ENCODE data around the gene TCF25.

TCF25 gene

DNA sequence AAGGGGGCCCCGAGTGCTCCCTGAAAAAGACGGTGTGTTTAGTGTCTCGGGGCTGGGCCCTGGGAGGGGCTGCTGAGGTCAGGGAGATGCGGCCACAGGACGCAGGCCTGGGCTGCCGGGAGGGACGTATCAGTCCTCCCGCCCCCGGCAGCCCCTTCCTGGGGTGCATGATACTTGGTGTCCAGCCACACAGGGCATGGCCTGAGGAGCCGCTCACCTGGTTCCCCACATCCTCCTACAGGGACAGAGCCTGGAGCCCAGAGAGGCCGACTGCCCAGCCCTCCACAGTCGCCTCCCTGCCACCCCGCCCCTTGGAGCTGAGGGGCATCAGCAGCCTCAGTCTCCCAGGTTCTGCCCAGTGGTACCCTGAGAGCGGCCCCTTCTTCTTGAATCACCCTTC lies 63.1 kb downstream of the TCF25 start:
- no peak for DNase-seq

GRCh38 chr16:89936981-89937380 lies 63.6 kb downstream of the TCF25 start:
- DNase-seq: no peak

- DNase-seq: no peak
Observed at GRCh38 chr16:89938175-89938885, 64.9 kb downstream of the TCF25 start.

GRCh38 chr16:89944773-89945172 lies 71.4 kb downstream of the TCF25 start:
- DNase-seq: no peak

GRCh38 chr16:89945654-89946053 lies 72.3 kb downstream of the TCF25 start:
- no peak for DNase-seq

DNA sequence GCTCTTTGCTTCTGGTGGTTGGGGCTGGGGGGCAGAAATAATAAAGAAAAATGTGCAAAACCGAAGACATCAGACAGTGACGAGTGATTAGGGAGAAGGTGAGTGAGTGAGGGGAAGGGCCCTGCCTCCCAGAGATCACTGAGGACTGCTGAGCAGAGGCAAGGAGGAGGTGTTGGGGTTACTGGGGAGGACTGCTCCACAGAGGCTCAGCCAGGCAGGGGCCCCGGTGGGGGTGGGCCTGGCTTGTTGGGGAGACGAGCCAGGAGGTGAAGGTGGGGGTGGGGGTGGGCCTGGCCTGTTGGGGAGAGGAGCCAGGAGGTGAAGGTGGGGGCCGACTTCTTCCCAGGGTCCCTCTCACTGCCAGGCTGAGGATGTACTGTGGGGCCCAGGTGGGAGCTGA lies 73.1 kb downstream of the TCF25 start:
- DNase-seq: no peak

DNA sequence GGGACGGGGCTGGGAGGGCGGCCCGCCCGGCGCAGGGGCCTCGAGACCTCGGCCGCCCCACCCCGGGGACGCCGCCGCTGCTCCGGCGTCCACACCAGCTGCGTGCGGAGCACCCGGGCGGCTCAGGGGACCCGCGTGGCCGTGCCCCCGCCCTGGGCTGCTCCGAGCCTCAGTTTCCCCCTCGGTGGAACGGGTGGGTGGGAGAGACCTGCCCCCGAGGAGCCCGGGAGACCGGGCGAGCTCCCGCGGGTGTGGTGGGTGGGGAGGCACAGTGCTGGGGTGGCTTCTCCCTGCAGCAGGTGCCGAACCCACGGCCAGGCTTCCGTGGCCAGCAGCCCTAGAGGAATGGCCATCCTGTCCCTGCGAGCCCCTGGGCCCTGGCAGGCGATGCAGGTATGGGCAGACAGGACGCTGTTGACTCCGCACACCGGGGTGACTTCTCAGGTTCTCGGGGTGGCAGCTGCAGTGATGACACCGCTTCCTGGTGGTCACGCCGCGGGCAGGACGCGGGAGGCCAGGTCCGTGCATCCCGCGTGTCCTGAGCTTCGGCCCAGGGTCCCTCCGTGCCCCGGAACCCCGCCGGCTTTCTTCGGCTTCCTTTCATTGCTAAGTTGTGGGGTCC lies 75.8 kb downstream of the TCF25 start:
- peak in 2 of 56 donors; percentile 8 to 14 for DNase-seq

DNA sequence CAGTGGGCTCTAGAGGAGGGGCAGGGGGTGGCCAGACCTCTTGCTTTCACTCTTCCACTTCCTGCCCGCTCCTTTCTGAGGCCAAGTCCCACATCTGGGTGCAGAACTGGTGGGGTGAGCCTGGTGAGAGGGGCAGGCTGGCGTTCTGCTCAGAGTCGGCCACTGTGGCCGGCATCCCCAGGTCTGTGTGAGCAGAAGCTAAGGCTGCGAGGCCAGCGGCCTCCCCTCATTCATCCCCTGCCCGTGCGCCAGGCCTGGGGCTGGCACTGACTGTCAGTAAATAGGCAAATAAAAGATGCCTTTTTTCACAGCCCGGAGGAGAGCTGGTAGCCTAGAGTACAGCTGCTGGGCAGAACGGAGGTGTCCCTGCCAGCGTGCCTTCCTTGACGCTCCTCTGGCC lies 76.4 kb downstream of the TCF25 start:
- peak in 4 of 56 donors; percentile 3 to 40 (median 10) for DNase-seq

GRCh38 chr16:89951509-89951908 lies 78.1 kb downstream of the TCF25 start:
- DNase-seq: no peak

- no peak for DNase-seq
Observed at GRCh38 chr16:89952049-89952448, 78.7 kb downstream of the TCF25 start.

GRCh38 chr16:89952551-89952950 lies 79.2 kb downstream of the TCF25 start:
- DNase-seq: no peak

- DNase-seq: no peak
Observed at GRCh38 chr16:89953671-89954406, 80.4 kb downstream of the TCF25 start.

DNA sequence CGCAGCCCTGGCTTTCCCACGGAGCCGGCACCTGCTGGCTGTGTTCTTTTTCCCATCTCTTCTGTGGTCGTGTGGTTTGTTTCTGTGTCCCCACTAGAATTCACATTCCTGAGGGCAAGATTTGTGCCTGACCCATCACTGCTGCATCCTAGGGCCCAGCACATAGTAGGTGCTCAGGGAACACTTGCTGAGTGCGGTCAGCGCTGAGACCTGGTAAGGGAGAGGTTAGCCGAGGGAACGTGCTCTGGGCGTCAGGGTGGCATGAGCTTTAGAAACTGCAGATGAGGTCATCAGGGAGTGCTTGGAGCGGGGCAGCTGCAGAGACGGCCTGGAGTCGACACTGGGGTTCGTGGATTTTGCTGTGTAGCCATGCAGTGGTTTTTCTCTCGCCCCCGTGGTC lies 81.1 kb downstream of the TCF25 start:
- DNase-seq: no peak

DNA sequence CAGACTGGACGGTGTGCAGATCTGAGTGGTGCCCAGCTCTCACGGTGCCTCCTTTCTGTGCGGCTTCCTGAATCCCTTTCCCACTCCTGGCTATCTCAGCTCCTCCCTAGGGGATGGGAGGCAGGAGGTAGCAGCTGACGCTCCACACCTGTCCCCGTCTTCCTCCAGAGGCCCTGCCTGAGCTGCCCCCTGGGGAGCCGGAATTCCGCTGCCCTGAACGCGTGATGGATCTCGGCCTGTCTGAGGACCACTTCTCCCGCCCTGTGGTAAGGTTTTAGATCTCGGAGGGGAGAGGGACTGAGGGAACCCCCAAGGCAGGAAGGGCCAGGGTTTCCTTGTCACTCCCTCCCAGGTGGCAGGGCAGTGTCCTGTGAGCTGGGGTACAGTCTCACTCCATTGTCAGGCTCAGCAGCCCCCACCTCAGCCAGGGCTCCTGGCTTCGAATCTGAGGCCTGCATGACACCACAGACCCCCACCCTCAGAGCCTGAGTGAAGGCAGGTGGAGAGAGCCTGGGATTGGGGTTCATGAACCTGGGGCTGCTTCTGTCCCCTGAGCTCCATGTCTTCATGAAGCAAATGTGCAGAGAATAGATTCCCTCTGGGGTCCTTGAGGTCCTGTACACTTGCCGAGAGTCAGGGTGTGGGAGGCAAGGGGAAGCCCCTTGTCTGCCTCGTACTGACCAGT lies 81.8 kb downstream of the TCF25 start:
- DNase-seq: no peak

DNA sequence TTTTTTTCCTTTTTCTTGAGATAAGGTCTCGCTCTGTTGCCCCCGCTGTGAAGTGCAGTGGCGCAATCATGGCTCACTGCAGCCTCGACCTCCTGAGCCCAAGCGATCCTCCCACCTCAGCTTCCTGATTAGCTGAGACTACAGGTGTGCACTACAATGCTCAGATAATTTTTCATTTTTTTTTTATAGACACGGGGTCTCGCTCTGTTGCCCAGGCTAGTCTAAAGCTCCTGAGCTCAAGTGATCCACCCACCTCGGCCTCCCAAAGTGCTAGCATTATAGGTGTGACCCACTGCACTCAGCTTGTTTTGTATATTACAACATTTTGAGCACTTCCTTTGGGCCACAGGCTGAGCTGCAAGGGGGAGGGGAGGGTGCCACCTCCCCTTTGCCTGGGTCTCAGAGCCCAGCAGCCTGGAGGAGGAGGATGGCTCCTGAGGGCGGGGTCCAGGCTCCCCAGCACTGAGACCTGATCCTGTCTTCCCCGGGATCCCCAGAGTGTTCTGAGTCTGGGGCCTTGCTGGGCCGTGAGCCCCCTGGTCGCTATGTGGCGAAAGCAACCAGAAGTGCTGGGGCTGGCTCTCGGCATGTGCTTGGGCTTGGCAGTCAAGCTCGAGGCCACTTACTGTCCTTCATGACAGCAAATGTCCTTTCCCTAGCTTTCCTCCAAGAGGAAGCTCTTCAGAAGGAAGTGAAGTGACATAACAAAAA lies 83.3 kb downstream of the TCF25 start:
- DNase-seq: no peak

- no peak for DNase-seq
Observed at GRCh38 chr16:89957216-89957785, 83.9 kb downstream of the TCF25 start.

DNA sequence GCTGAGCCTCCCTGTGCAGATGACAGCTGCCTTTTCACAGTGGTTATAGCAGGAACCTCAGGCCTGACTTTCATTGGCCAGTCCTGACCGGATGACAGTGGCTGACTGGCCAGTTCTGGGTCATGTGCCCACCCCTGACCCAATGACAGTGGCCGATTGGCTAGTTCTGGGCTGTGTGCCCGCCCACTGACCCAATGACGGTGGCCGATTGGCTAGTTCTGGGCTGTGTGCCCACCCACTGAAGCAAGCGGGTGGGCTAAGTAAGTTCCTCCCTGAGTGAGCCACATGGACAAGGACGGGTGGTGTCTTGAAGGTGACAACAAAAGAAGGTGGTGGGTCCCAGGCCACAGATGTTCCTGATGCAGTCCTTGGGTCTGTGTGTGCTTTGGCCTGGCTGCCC lies 84.7 kb downstream of the TCF25 start:
- peak in 7 of 56 donors; percentile 5 to 39 (median 23) for DNase-seq

GRCh38 chr16:89958596-89958995 lies 85.2 kb downstream of the TCF25 start:
- DNase-seq: no peak

DNA sequence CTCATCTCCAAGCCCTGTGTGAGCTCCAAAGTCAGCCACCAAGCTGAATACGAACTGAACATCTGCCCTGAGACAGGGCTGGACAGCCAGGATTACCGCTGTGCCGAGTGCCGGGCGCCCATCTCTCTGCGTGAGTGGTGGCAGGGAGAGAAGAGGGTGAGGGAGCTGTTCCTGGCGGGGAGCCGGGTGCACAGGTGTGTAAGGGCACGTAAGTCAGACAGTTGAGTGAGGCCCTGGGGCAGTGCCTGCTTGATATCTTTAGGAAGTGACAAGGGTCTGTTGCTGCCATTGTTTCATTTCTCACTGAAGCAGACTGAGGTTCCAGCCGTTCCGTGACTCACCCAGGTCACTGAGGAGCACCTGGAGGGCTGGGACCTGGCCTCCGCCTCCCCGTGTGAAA lies 87.6 kb downstream of the TCF25 start:
- no peak for DNase-seq

Data from nucleus accumbens (tissue), 56 donors.